Measurements from ENCODE around the gene CENPF.

- no peak for TF ChIP-seq POLR2A (IDR thresholded peaks at IDR 0.05)
- TF ChIP-seq, protein P1, sequence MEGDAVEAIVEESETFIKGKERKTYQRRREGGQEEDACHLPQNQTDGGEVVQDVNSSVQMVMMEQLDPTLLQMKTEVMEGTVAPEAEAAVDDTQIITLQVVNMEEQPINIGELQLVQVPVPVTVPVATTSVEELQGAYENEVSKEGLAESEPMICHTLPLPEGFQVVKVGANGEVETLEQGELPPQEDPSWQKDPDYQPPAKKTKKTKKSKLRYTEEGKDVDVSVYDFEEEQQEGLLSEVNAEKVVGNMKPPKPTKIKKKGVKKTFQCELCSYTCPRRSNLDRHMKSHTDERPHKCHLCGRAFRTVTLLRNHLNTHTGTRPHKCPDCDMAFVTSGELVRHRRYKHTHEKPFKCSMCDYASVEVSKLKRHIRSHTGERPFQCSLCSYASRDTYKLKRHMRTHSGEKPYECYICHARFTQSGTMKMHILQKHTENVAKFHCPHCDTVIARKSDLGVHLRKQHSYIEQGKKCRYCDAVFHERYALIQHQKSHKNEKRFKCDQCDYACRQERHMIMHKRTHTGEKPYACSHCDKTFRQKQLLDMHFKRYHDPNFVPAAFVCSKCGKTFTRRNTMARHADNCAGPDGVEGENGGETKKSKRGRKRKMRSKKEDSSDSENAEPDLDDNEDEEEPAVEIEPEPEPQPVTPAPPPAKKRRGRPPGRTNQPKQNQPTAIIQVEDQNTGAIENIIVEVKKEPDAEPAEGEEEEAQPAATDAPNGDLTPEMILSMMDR (IDR thresholded peaks at IDR 0.05), result no peak
Observed at GRCh38 chr1:214660190-214660589, 57.2 kb downstream of the CENPF start.

All from heart left ventricle (tissue), 13 donors.